OCI-LY3 (cell line): ENCODE measurements around the gene PCDH18.

ENCODE experiments used
- H2AFZ ChIP-seq: fragments of 200-600, 300-600 bp; shearing (Covaris generic); 2 replicates; pipeline ENCODE4 v1.6.0; 2014; ENCODE audit warnings: antibody characterized with exemption, low read depth, low read length
- H3K27ac ChIP-seq: fragments of 200-600, 300-600 bp; sonication (generic); 2 replicates; pipeline ENCODE4 v1.5.1; 2014; ENCODE audit warnings: mild to moderate bottlenecking, low read length, moderate library complexity, mixed read lengths
- H3K27me3 ChIP-seq: fragments of 200-600, 300-600 bp; sonication (generic); 2 replicates; pipeline ENCODE4 v1.6.1; 2014; ENCODE audit warnings: low read depth, low read length, mixed read lengths
- H3K36me3 ChIP-seq: fragments of 200-600, 300-600 bp; sonication (generic); replicated peaks from 2 replicates; pipeline ENCODE3; 2014; ENCODE audit warnings: low read depth, low read length, mixed read lengths
- H3K4me1 ChIP-seq: fragments of 300-600, 200-600 bp; sonication (generic); 2 replicates; pipeline ENCODE4 v1.6.1; 2014; ENCODE audit warnings: low read length, mixed read lengths
- H3K4me2 ChIP-seq: fragments of 200-600, 300-600 bp; sonication (generic); 2 replicates; pipeline ENCODE4 v1.6.1; 2014; ENCODE audit warnings: low read length, mixed read lengths
- H3K4me3 ChIP-seq: fragments of 300-600, 200-600 bp; sonication (generic); 2 replicates; pipeline ENCODE4 v1.5.1; 2014; ENCODE audit warnings: antibody characterized with exemption, mild to moderate bottlenecking, low read length, moderate library complexity
- H3K79me2 ChIP-seq: fragments of 300-600, 200-600 bp; shearing (Covaris generic); 2 replicates; pipeline ENCODE4 v1.6.1; 2014; ENCODE audit warnings: mild to moderate bottlenecking, low read length, mixed read lengths
- H3K9ac ChIP-seq: fragments of 300-600, 200-600 bp; shearing (Covaris generic); 2 replicates; pipeline ENCODE4 v1.6.0; 2014; ENCODE audit warnings: mild to moderate bottlenecking, low read length, moderate library complexity
- H3K9me3 ChIP-seq: fragments of 200-600, 300-600 bp; shearing (Covaris generic); 2 replicates; pipeline ENCODE4 v1.6.1; 2014; ENCODE audit warnings: low read length, mixed read lengths; ENCODE audit not compliant: insufficient read depth
- H4K20me1 ChIP-seq: fragments of 200-600, 300-600 bp; sonication (generic); 2 replicates; pipeline ENCODE4 v1.6.1; 2016; ENCODE audit warnings: low read length, mixed read lengths; ENCODE audit not compliant: insufficient read depth
- CTCF ChIP-seq: fragments of 200-600, 300-600 bp; sonication (generic); IDR thresholded peaks from 2 replicates; pipeline ENCODE4 v1.5.1; 2014; ENCODE audit warnings: antibody characterized with exemption, low read length, low read depth
- EZH2phosphoT487 ChIP-seq: fragments of 200-600 bp; shearing (Covaris generic); IDR thresholded peaks from 2 replicates; pipeline ENCODE4 v1.6.1; 2018; ENCODE audit warnings: antibody characterized with exemption, mixed run types, low read depth

The PCDH18 gene

GRCh38 chr4:137528673-137529072, 3.6 kb downstream of the PCDH18 start:
- Histone ChIP-seq H4K20me1 (no peaks in the 10 kb centered on the region), H3K79me2 (no peaks in the 10 kb centered on the region), H3K36me3 (no peaks in the 10 kb centered on the region), H2AFZ (no peak overlapping the region), H3K9me3 (no peaks in the 10 kb centered on the region), H3K4me3 (no peak overlapping the region), H3K27ac (no peak overlapping the region), H3K27me3 (no peaks in the 10 kb centered on the region), H3K4me2 (no peak overlapping the region), H3K4me1 (no peaks in the 10 kb centered on the region), H3K9ac (no peak overlapping the region)
- TF ChIP-seq EZH2phosphoT487 (no peak), CTCF (no peak)

GRCh38 chr4:137526681-137527080, 5.6 kb downstream of the PCDH18 start:
- no peak overlapping the region for H3K4me3 ChIP-seq
- no peaks in the 10 kb centered on the region for H3K27me3 ChIP-seq
- H3K27ac ChIP-seq: no peak overlapping the region
- no peaks in the 10 kb centered on the region for H3K36me3 ChIP-seq
- H4K20me1 ChIP-seq: no peaks in the 10 kb centered on the region
- H3K4me2 ChIP-seq: no peak overlapping the region
- no peaks in the 10 kb centered on the region for H3K4me1 ChIP-seq
- no peaks in the 10 kb centered on the region for H3K9me3 ChIP-seq
- H3K9ac ChIP-seq: no peak overlapping the region
- no peak overlapping the region for H2AFZ ChIP-seq
- H3K79me2 ChIP-seq: no peaks in the 10 kb centered on the region
- TF ChIP-seq CTCF (no peak), EZH2phosphoT487 (no peak)

GRCh38 chr4:137524725-137525369, 7.4 kb downstream of the PCDH18 start:
- Histone ChIP-seq H3K9ac (no peak overlapping the region), H3K27ac (no peak overlapping the region), H4K20me1 (no peaks in the 10 kb centered on the region), H2AFZ (no peak overlapping the region), H3K4me3 (no peak overlapping the region), H3K79me2 (no peaks in the 10 kb centered on the region), H3K9me3 (no peaks in the 10 kb centered on the region), H3K4me2 (no peak overlapping the region), H3K36me3 (no peaks in the 10 kb centered on the region), H3K27me3 (no peaks in the 10 kb centered on the region), H3K4me1 (no peaks in the 10 kb centered on the region)
- TF ChIP-seq CTCF: no peak
- no peak for TF ChIP-seq EZH2phosphoT487

GRCh38 chr4:137523329-137523728, 9.0 kb downstream of the PCDH18 start:
- H3K27me3 ChIP-seq: no peaks in the 10 kb centered on the region
- no peaks in the 10 kb centered on the region for H3K36me3 ChIP-seq
- H3K4me1 ChIP-seq: no peaks in the 10 kb centered on the region
- no peak overlapping the region for H3K9ac ChIP-seq
- H2AFZ ChIP-seq: no peak overlapping the region
- no peaks in the 10 kb centered on the region for H3K79me2 ChIP-seq
- no peak overlapping the region for H3K4me3 ChIP-seq
- H3K27ac ChIP-seq: no peak overlapping the region
- no peak overlapping the region for H3K4me2 ChIP-seq
- TF ChIP-seq CTCF: no peak
- no peak for TF ChIP-seq EZH2phosphoT487
- H4K20me1 ChIP-seq: no peaks in the 10 kb centered on the region
- H3K9me3 ChIP-seq: no peaks in the 10 kb centered on the region
